Fibroblast of pulmonary artery (primary cell): ENCODE data around the gene MAMDC2.

ENCODE experiments used
- DNase-seq: peaks from one replicate; pipeline ENCODE4 v3.0.0-alpha.2; 2010; ENCODE audit warnings: low read depth
- H3K4me3 ChIP-seq: replicated peaks from 2 replicates; pipeline ENCODE4 v1.5.1; 2011; ENCODE audit warnings: low read depth, mild to moderate bottlenecking, control low read depth, low read length, moderate library complexity
- TF ChIP-seq, protein P1 (sequence below): IDR thresholded peaks from 2 replicates; pipeline ENCODE4 v1.5.1; 2011; ENCODE audit warnings: mild to moderate bottlenecking, control low read depth, low read length, inconsistent platforms; ENCODE audit errors: missing control alignments

The MAMDC2 gene

DNA sequence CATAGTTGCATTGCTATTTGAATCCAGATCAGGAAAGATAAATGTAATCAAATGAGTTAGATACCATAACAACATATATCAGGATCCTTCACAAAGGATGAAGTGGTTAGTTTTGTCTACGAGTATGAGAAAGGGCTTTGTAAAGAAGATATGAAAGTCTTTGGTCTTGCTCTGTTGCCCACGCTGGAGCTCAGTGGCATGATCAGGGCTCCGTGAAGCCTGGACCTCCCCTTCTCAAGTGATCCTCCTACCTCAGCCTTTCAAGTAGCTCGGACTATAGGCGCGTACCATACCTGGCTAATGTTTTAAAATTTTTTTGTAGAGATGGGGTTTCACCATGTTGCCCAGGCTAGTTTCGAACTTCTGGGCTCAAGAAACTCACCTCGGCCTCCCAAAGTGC, 217.0 kb downstream of the MAMDC2 start:
- TF ChIP-seq, protein P1, sequence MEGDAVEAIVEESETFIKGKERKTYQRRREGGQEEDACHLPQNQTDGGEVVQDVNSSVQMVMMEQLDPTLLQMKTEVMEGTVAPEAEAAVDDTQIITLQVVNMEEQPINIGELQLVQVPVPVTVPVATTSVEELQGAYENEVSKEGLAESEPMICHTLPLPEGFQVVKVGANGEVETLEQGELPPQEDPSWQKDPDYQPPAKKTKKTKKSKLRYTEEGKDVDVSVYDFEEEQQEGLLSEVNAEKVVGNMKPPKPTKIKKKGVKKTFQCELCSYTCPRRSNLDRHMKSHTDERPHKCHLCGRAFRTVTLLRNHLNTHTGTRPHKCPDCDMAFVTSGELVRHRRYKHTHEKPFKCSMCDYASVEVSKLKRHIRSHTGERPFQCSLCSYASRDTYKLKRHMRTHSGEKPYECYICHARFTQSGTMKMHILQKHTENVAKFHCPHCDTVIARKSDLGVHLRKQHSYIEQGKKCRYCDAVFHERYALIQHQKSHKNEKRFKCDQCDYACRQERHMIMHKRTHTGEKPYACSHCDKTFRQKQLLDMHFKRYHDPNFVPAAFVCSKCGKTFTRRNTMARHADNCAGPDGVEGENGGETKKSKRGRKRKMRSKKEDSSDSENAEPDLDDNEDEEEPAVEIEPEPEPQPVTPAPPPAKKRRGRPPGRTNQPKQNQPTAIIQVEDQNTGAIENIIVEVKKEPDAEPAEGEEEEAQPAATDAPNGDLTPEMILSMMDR = no peak
- no peak for DNase-seq
- H3K4me3 ChIP-seq = peak overlapping the region; percentile 86

DNA sequence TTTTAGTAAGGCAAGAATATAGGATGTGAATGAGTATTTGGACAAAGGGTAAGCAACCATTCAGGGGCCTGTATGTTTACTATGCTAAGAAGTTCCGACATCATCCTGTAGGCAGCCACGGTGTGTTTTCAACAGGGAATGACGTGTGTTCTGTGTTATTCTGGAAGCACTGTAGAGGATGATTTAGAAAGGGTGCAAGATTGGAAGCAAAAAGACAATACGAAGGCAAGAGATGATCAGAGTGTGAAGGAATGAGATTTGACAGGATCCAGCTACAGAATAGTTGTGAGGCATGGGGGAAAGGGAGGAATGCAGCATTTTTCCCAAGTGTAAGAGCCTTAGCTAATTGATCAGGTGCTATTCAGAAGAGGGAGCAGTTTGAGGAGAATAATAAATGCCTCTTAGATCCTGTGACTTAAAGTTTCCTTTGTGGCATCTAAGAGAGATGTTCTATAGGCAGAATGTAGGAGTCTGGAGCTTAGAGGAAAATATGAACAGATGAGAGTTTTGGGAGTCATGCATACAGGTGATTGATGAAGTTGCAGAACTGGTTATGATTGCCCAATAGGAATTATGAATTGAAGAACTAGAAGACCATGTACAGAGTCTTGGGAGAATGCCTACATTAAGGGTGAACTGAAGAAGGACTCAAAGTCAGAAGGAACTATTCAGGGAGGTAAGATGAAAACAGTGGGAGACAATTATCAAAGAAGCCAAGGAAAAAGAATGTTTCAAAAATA, 217.7 kb downstream of the MAMDC2 start:
- DNase-seq = no peak
- TF ChIP-seq, protein P1 = no peak
- H3K4me3 ChIP-seq = no peak overlapping the region

DNA sequence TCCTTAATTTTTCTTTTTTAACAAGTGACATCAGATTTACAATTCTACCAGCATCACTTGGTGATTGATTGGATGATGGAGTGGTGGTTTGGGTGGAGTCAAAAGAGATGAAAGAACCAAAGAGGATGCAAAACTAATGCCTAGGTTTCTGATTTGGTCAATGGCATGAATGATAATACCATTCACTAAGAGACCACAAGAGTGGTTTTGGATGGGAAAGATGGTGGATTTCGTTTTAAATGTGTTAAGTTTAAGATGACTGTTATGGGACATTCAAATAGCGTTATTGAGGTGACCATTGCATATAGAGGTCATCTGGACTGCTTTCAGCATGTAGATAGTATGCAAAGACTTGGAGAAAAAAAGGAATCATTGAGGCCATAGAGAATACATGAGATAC, 218.7 kb downstream of the MAMDC2 start:
- no peak overlapping the region for H3K4me3 ChIP-seq
- DNase-seq = no peak
- TF ChIP-seq, protein P1 = no peak

DNA sequence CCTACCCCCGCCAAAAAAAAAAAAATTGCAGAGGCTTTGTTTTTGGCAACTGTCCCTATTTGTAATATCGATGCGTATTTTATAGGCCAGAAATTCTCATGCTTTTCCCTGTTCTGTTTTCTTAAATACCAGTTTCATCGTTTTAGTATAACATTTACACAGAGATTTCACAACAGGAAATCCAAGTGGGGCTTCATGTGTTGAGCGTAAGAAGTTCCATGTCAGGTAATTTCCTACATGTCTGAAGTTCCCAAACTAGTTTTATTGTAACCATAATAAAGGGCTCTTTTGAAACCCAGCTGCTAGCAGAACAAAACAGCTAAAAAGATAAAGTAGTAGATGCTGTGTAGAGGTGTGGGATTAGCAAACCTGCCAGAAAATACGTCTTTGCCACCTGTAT, 219.3 kb downstream of the MAMDC2 start:
- no peak overlapping the region for H3K4me3 ChIP-seq
- TF ChIP-seq, protein P1 = no peak
- no peak for DNase-seq

DNA sequence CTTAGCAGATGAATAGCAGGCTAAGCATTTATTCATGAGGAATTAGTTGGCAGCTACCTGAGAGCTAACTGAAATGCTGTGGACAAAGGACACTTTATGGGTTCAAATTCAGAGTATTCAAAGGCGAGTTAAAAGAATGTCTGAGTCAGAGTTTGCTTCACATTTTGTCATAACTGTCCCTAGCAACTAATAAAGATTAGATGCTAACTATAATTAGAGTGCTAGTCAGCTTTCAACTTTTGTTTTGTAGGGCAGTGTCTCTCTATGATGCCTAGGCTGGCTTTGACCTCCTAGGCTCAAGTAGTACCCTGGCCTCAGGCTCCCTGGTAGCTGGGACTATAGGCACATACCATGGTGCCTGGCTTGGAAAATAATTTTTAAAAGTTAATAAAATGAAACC, 219.8 kb downstream of the MAMDC2 start:
- no peak overlapping the region for H3K4me3 ChIP-seq
- DNase-seq = peak; percentile 43
- TF ChIP-seq, protein P1 = no peak
